H1 (cell line): Measurements from ENCODE around the gene TDP1. TPM values are rescaled to one million over a fixed set of nuclear protein-coding genes. Genes with fewer than 3 reads are reported as not detected.

Experiments
- CTCF ChIA-PET: fragments of 300-600 bp; sonication (Branson Sonifier 250); formaldehyde crosslinking; loops from one replicate; lab custom pipeline; 2021; ENCODE audit not compliant: partially characterized antibody; lab: Charles Lee
- POLR2A ChIA-PET: fragments of 300-600 bp; sonication (Branson Sonifier 250); formaldehyde crosslinking; loops from one replicate; lab custom pipeline; 2021; ENCODE audit warnings: inconsistent platforms; ENCODE audit not compliant: partially characterized antibody; lab: Charles Lee
- DNase-seq, 2 experiments: peaks; one replicate each; pipeline versions ENCODE4 v3.0.0 to v3.0.0-alpha.2; 2010 to 2022; ENCODE audit warnings: low spot score in 2 of 2, low read depth in 1 of 2, mixed read lengths in 1 of 2
- FAIRE-seq: peaks from 2 replicates; lab custom pipeline; 2011; peaks lifted over from hg19 to GRCh38; lab: Jason Lieb, UNC
- H2AFZ ChIP-seq: 2 replicates; pipeline ENCODE4 v1.8.1; 2012; ENCODE audit warnings: low read length, inconsistent platforms
- H2AK5ac ChIP-seq: 2 replicates; pipeline ENCODE4 v1.6.1; 2013; ENCODE audit warnings: low read depth, low read length
- H2BK120ac ChIP-seq: replicated peaks from 2 replicates; pipeline ENCODE3; 2013; ENCODE audit warnings: low read depth, low read length, inconsistent platforms
- H2BK12ac ChIP-seq: 2 replicates; pipeline ENCODE4 v1.6.1; 2013; ENCODE audit warnings: low read depth, low read length
- H2BK15ac ChIP-seq: 2 replicates; pipeline ENCODE4 v1.6.1; 2013; ENCODE audit warnings: low read length
- H2BK20ac ChIP-seq: 2 replicates; pipeline ENCODE4 v1.6.1; 2013; ENCODE audit warnings: low read length
- H2BK5ac ChIP-seq: 2 replicates; pipeline ENCODE4 v1.6.1; 2013; ENCODE audit warnings: low read depth, low read length
- H3K14ac ChIP-seq: 2 replicates; pipeline ENCODE4 v1.6.1; 2013; ENCODE audit warnings: inconsistent platforms; ENCODE audit not compliant: insufficient read length
- H3K18ac ChIP-seq: 2 replicates; pipeline ENCODE4 v1.6.1; 2013; ENCODE audit warnings: low read length; ENCODE audit errors: extremely low read depth
- H3K23ac ChIP-seq: 2 replicates; pipeline ENCODE4 v1.6.1; 2013; ENCODE audit warnings: inconsistent platforms; ENCODE audit not compliant: insufficient read length
- H3K23me2 ChIP-seq: 2 replicates; pipeline ENCODE4 v1.6.1; 2013; ENCODE audit warnings: low read depth, low read length
- H3K27ac ChIP-seq: 2 replicates; pipeline ENCODE4 v1.6.1; 2011; ENCODE audit warnings: low read depth, low read length, inconsistent platforms
- H3K27me3 ChIP-seq, 4 experiments: replicated peaks in 1 of 4; 1 replicate in 1 of 4; 2 replicates in 3 of 4; pipeline versions ENCODE4 v1.6.1 to v1.8.1; 2011 to 2013; ENCODE audit warnings: low read length in 3 of 4, mild to moderate bottlenecking in 3 of 4, inconsistent platforms in 2 of 4, mixed read lengths in 2 of 4, moderate library complexity in 1 of 4; ENCODE audit not compliant: control insufficient read depth in 3 of 4, insufficient read depth in 3 of 4; ENCODE audit errors: extremely low read depth in 1 of 4
- H3K36me3 ChIP-seq, 4 experiments: 2 replicates each; pipeline versions ENCODE4 v1.6.1 to v1.8.1; 2011 to 2013; ENCODE audit warnings: mild to moderate bottlenecking in 4 of 4, low read length in 3 of 4, moderate library complexity in 2 of 4, control low read depth in 1 of 4, inconsistent platforms in 1 of 4; ENCODE audit not compliant: insufficient read depth in 4 of 4, control insufficient read depth in 2 of 4
- H3K4ac ChIP-seq: replicated peaks from 2 replicates; pipeline ENCODE3; 2013; ENCODE audit warnings: low read length, low read depth, mixed read lengths, inconsistent platforms; ENCODE audit not compliant: insufficient read length
- H3K4me1 ChIP-seq, 4 experiments: replicated peaks in 1 of 4; 1 replicate in 1 of 4; 2 replicates in 3 of 4; pipeline versions ENCODE4 v1.6.1 to v1.8.1; 2011 to 2013; ENCODE audit warnings: low read length in 3 of 4, inconsistent platforms in 2 of 4, mixed read lengths in 1 of 4; ENCODE audit not compliant: insufficient read depth in 4 of 4, control insufficient read depth in 3 of 4
- H3K4me2 ChIP-seq, 2 experiments: 2 replicates each; pipeline versions ENCODE4 v1.6.1 to v1.8.1; 2011 to 2013; ENCODE audit warnings: low read depth in 2 of 2, low read length in 2 of 2, control low read depth in 1 of 2, inconsistent platforms in 1 of 2, mild to moderate bottlenecking in 1 of 2; ENCODE audit not compliant: insufficient read depth in 1 of 2
- H3K4me3 ChIP-seq, 4 experiments: fragments of 200-600, 300-600 bp in 1 of 4; sonication (generic), shearing (Covaris generic), sonication (Bioruptor Twin) in 1 of 4; 2 replicates each; pipeline versions ENCODE4 v1.5.1 to v1.8.1; 2011 to 2016; ENCODE audit warnings: low read length in 4 of 4, low read depth in 3 of 4, control low read depth in 2 of 4, inconsistent platforms in 2 of 4, mild to moderate bottlenecking in 2 of 4, mixed read lengths in 1 of 4, moderate library complexity in 1 of 4; ENCODE audit not compliant: insufficient read depth in 2 of 4; ENCODE audit errors: extremely low read depth in 1 of 4
- H3K56ac ChIP-seq: replicated peaks from 2 replicates; pipeline ENCODE3; 2013; ENCODE audit warnings: low read depth, mild to moderate bottlenecking, mixed read lengths, low read length, inconsistent platforms; ENCODE audit not compliant: insufficient read length
- H3K79me1 ChIP-seq: 2 replicates; pipeline ENCODE4 v1.6.1; 2013; ENCODE audit warnings: low read depth, low read length, control low read depth
- H3K79me2 ChIP-seq, 2 experiments: 2 replicates each; pipeline versions ENCODE4 v1.6.1 to v1.8.1; 2012 to 2013; ENCODE audit warnings: low read length in 2 of 2, mild to moderate bottlenecking in 2 of 2, inconsistent platforms in 1 of 2; ENCODE audit not compliant: insufficient read depth in 2 of 2, control insufficient read depth in 1 of 2
- H3K9ac ChIP-seq, 4 experiments: replicated peaks in 1 of 4; 1 replicate in 1 of 4; 2 replicates in 3 of 4; pipeline versions ENCODE4 v1.6.1 to v1.8.1; 2011 to 2013; ENCODE audit warnings: low read depth in 3 of 4, low read length in 3 of 4, control low read depth in 2 of 4, mild to moderate bottlenecking in 2 of 4, moderate library complexity in 2 of 4, inconsistent platforms in 1 of 4; ENCODE audit errors: extremely low read depth in 1 of 4
- H3K9me3 ChIP-seq, 2 experiments: 2 replicates each; pipeline versions ENCODE4 v1.6.1 to v1.8.1; 2012 to 2013; ENCODE audit warnings: mild to moderate bottlenecking in 2 of 2, moderate library complexity in 2 of 2, control low read depth in 1 of 2, inconsistent platforms in 1 of 2, low read depth in 1 of 2, low read length in 1 of 2, mixed read lengths in 1 of 2; ENCODE audit not compliant: insufficient read depth in 2 of 2
- H4K20me1 ChIP-seq, 2 experiments: replicated peaks in 1 of 2; 2 replicates each; pipeline versions ENCODE3 to v1.8.1; 2011 to 2013; ENCODE audit warnings: inconsistent platforms in 2 of 2, low read length in 2 of 2, mild to moderate bottlenecking in 1 of 2; ENCODE audit not compliant: insufficient read depth in 2 of 2, control insufficient read depth in 1 of 2
- H4K5ac ChIP-seq: 2 replicates; pipeline ENCODE4 v1.6.1; 2013; ENCODE audit warnings: low read length, low read depth, mixed read lengths, inconsistent platforms; ENCODE audit not compliant: insufficient read length
- H4K8ac ChIP-seq: 2 replicates; pipeline ENCODE4 v1.8.0; 2013; ENCODE audit warnings: mild to moderate bottlenecking, moderate library complexity, low read length, inconsistent platforms; ENCODE audit not compliant: insufficient read depth; ENCODE audit errors: extremely low read depth
- H4K91ac ChIP-seq: replicated peaks from 2 replicates; pipeline ENCODE3; 2013; ENCODE audit warnings: low read length, mixed read lengths, inconsistent platforms; ENCODE audit not compliant: insufficient read length
- CBX8 ChIP-seq: fragments of 300-800, 300-1000 bp; sonication (generic); IDR thresholded peaks from 2 replicates; pipeline ENCODE4 v1.7.1; 2016; ENCODE audit warnings: low read depth, low read length, borderline replicate concordance
- HDAC2 ChIP-seq, 2 experiments: fragments of 300-600 bp in 1 of 2; sonication (generic) in 1 of 2; IDR thresholded peaks; 2 replicates each; pipeline ENCODE4 v1.6.1; 2011 to 2012; ENCODE audit warnings: low read depth in 2 of 2, low read length in 2 of 2, mild to moderate bottlenecking in 2 of 2, moderate library complexity in 2 of 2, borderline replicate concordance in 1 of 2, inconsistent platforms in 1 of 2
- MAFK ChIP-seq: IDR thresholded peaks from 2 replicates; pipeline ENCODE4 v1.6.1; 2012; ENCODE audit warnings: low read depth, mild to moderate bottlenecking, improper control_type of control experiment, low read length
- MAX ChIP-seq: IDR thresholded peaks from 2 replicates; pipeline ENCODE4 v1.6.1; 2012; ENCODE audit warnings: inconsistent platforms
- NANOG ChIP-seq: IDR thresholded peaks from 2 replicates; pipeline ENCODE4 v1.6.1; 2011; ENCODE audit warnings: low read length, low read depth, mild to moderate bottlenecking, inconsistent platforms; ENCODE audit not compliant: insufficient read depth, poor library complexity, severe bottlenecking
- PHF8 ChIP-seq: fragments of 200-600 bp; sonication (generic); conservative IDR thresholded peaks from 2 replicates; pipeline ENCODE4 v1.7.1; 2012; ENCODE audit warnings: low read depth, mild to moderate bottlenecking, inconsistent platforms, low read length, moderate library complexity
- RXRA ChIP-seq: IDR thresholded peaks from 2 replicates; pipeline ENCODE4 v1.6.1; 2011; ENCODE audit warnings: low read depth, mild to moderate bottlenecking, low read length, moderate library complexity; ENCODE audit not compliant: insufficient read depth
- SUZ12 ChIP-seq: fragments of 200-600 bp; sonication (generic); IDR thresholded peaks from 2 replicates; pipeline ENCODE4 v1.6.1; 2012; ENCODE audit warnings: mild to moderate bottlenecking, inconsistent platforms, low read length, moderate library complexity, mixed read lengths
- TAF7 ChIP-seq: optimal IDR thresholded peaks from 2 replicates; pipeline ENCODE3; 2011; ENCODE audit warnings: low read depth, mild to moderate bottlenecking, inconsistent platforms, low read length, moderate library complexity, borderline replicate concordance
- WGBS, 2 experiments: shearing (Covaris generic) in 1 of 2; methylation state at CpG; one replicate each; pipeline versions ENCODE4 v1.1.6 to v1.1.7; 2013 to 2015; ENCODE audit warnings: low lambda C conversion rate in 2 of 2, mixed read lengths in 2 of 2, inconsistent platforms in 1 of 2, low coverage in 1 of 2, missing lambda C conversion rate in 1 of 2; ENCODE audit not compliant: insufficient replicate concordance in 2 of 2, insufficient coverage in 1 of 2, insufficient read length in 1 of 2; ENCODE audit errors: extremely low coverage in 1 of 2, missing lambda C conversion rate in 1 of 2; 5-methylcytosine and 5-hydroxymethylcytosine counted together
- polyA plus RNA-seq, 7 experiments: library from polyadenylated mRNA; depleted of rRNA in 3 of 7; stranded (reverse) in 5 of 7; unstranded in 2 of 7; fragments of >200 nt in 5 of 7; fragments of 200-250 nt in 2 of 7; gene quantifications; 1 replicate in 5 of 7; 2 replicates in 1 of 7; 4 replicates in 1 of 7; pipeline versions ENCODE4 v1.2.1 to v1.2.3, GENCODE V29; 2011 to 2013; ENCODE audit warnings: missing spikeins in 2 of 7, mixed read lengths in 2 of 7
- total RNA-seq: library from RNA; stranded (reverse); fragmentation: NEBNext Ultra II Directional; extraction: Animal tissue kit (Norgen Biotek cat#: 25700); gene quantifications from 2 replicates; pipeline ENCODE4 v1.2.1, GENCODE V29; 2021
- TF ChIP-seq, protein P1 (sequence below): IDR thresholded peaks from 2 replicates; pipeline ENCODE4 v1.6.1; 2011; ENCODE audit warnings: low read depth, mild to moderate bottlenecking, low read length; ENCODE audit not compliant: insufficient read depth

Gene TDP1
- total and polyA plus RNA-seq, 2 of the 8 experiments (the other 6 are each of a cell fraction or from before 2014, with no cell fraction given) = 32.2 to 69.9 TPM

DNA sequence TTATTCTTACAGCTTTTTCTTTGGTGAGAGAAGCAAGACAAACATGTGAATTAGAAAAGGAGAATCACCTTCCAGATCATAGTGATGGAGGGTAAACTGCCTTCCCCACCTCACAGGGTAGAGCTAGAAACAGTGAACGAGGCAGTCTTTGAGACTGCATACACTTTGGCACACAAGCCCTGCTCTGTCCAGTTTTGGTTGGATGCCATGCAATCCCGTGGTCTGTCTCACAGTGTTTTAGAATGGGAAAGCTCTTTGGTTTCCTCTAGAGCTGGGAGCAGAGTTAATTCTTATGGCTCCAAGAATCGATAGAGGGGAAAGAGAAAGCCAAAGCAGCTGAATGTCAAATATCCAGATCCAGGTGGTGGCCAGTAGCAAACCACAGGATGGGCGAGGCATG, 21.9 kb downstream of the TDP1 start:
- TF ChIP-seq NANOG (no peak), CBX8 (no peak), RXRA (no peak), TAF7 (no peak), PHF8 (no peak), SUZ12 (no peak), MAX (no peak), MAFK (no peak), HDAC2 (IDR thresholded peaks at IDR 0.05; ENCODE audit: borderline replicate concordance in 1 of 2, low read depth in 2 of 2, low read length in 2 of 2) (no peak)
- TF ChIP-seq, protein P1, sequence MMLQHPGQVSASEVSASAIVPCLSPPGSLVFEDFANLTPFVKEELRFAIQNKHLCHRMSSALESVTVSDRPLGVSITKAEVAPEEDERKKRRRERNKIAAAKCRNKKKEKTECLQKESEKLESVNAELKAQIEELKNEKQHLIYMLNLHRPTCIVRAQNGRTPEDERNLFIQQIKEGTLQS = no peak
- TF ChIP-seq, all 59 proteins: peak for 0
- no peak overlapping the region for H3K4me3 ChIP-seq
- 90% methylated on average over 4 of the region's 4 CpGs; no CpG with 5 or more reads in 1 of the 2 experiments for WGBS, 2 experiments
- no peak overlapping the region for H2BK15ac ChIP-seq
- no peaks in the 10 kb centered on the region for H3K23me2 ChIP-seq
- H2AFZ ChIP-seq = no peak overlapping the region
- no peaks in the 10 kb centered on the region; a peak in 1 of 7 replicates for H3K27me3 ChIP-seq
- peaks cover 3 to 50% (median 27%) of the 10 kb centered on the region in 4 experiments; a peak in 6 of 8 replicates for H3K36me3 ChIP-seq
- H3K79me2 ChIP-seq = no peaks in the 10 kb centered on the region
- POLR2A ChIA-PET = interaction anchor here (1.6 kb wide), 1 partner anchor 15 kb away, joined by 4 read pairs; no protein-coding TSS in a partner anchor
- H2AK5ac ChIP-seq = no peak overlapping the region
- H3K79me1 ChIP-seq = no peaks in the 10 kb centered on the region
- no peaks in the 10 kb centered on the region for H3K4me1 ChIP-seq
- H4K8ac ChIP-seq = no peak overlapping the region
- H2BK12ac ChIP-seq = no peak overlapping the region
- no peak overlapping the region for H3K4me2 ChIP-seq
- H3K14ac ChIP-seq = no peak overlapping the region
- no peak overlapping the region for H3K27ac ChIP-seq
- H3K56ac ChIP-seq = no peak overlapping the region
- no peak overlapping the region for H3K4ac ChIP-seq
- H3K9me3 ChIP-seq = no peaks in the 10 kb centered on the region
- no peak for FAIRE-seq
- no peak overlapping the region for H4K91ac ChIP-seq
- H3K9ac ChIP-seq = no peak overlapping the region
- H4K20me1 ChIP-seq = no peaks in the 10 kb centered on the region
- no peak overlapping the region for H3K23ac ChIP-seq
- H2BK20ac ChIP-seq = no peak overlapping the region
- no peak overlapping the region for H2BK120ac ChIP-seq
- no peak overlapping the region for H4K5ac ChIP-seq
- CTCF ChIA-PET = interaction anchor here (0.6 to 2.9 kb wide), 10 partner anchors 9 to 445 kb away, joined by 3 to 11 read pairs (median 3); no protein-coding TSS in a partner anchor
- H2BK5ac ChIP-seq = no peak overlapping the region
- DNase-seq = no peak
- H3K18ac ChIP-seq = no peak overlapping the region
